Glutamatergic neuron (in vitro differentiated cells): Measurements from ENCODE around the gene ARL8B. TPM values are rescaled to one million over a fixed set of nuclear protein-coding genes. Genes with fewer than 3 reads are reported as not detected.

Experiments used
- DNase-seq: peaks from one replicate; pipeline ENCODE4 v3.0.0; 2022
- H3K27ac Mint-ChIP-seq: one replicate; pipeline ENCODE4 v1.8.0; 2020; ENCODE audit warnings: mild to moderate bottlenecking, mixed read lengths, inconsistent platforms; ENCODE audit not compliant: unreplicated experiment
- H3K27me3 Mint-ChIP-seq: one replicate; pipeline ENCODE4 v1.8.0; 2020; ENCODE audit warnings: mild to moderate bottlenecking, moderate library complexity, mixed read lengths, inconsistent platforms; ENCODE audit not compliant: unreplicated experiment
- H3K36me3 Mint-ChIP-seq: one replicate; pipeline ENCODE4 v1.8.0; 2020; ENCODE audit warnings: mild to moderate bottlenecking, mixed read lengths, inconsistent platforms; ENCODE audit not compliant: unreplicated experiment
- H3K4me1 Mint-ChIP-seq: one replicate; pipeline ENCODE4 v1.8.0; 2020; ENCODE audit warnings: mild to moderate bottlenecking, low read depth, mixed read lengths, inconsistent platforms; ENCODE audit not compliant: unreplicated experiment
- H3K4me3 Mint-ChIP-seq: one replicate; pipeline ENCODE4 v1.8.0; 2020; ENCODE audit warnings: mild to moderate bottlenecking, mixed read lengths, inconsistent platforms; ENCODE audit not compliant: unreplicated experiment
- H3K9me3 Mint-ChIP-seq: one replicate; pipeline ENCODE4 v1.8.0; 2020; ENCODE audit warnings: mild to moderate bottlenecking, moderate library complexity, mixed read lengths, inconsistent platforms; ENCODE audit not compliant: unreplicated experiment
- CTCF ChIP-seq: fragments of 200-600 bp; sonication (generic); IDR thresholded peaks from one replicate; pipeline ENCODE4 v1.5.0; 2021; ENCODE audit not compliant: partially characterized antibody, unreplicated experiment
- long read RNA-seq: library from polyadenylated mRNA; unstranded; transcript quantifications from one replicate; pipeline ENCODE4 v2.0.0, GENCODE V29; 2020; ENCODE audit not compliant: unreplicated experiment
- total RNA-seq: library from RNA; stranded (reverse); fragmentation: NEBNext Ultra II Directional; extraction: Animal tissue kit (Norgen Biotek cat#: 25700); gene quantifications from one replicate; pipeline ENCODE4 v1.2.1, GENCODE V29; 2021; ENCODE audit not compliant: unreplicated experiment

ARL8B gene
- 33.9 TPM for total RNA-seq
- long read RNA-seq, transcript ARL8B-201 (7 exons, 3,005 nt) = major isoform, 13 of 16 reads
- long read RNA-seq, partial matches to known transcripts = 0 of 16 reads
- long read RNA-seq, other reads (novel, unspliced or antisense) = 2 of 16 reads

GRCh38 chr3:5122030-5122740 is at the start of gene ARL8B:
Gene ARL8B (plus strand): TSS chr3:5122292. CDS start chr3:5122466, 174 bp downstream.
- Mint-ChIP-seq H3K27ac (peak within 1 kb of the TSS; percentile 84), H3K36me3 (no peaks in the 10 kb centered on the region), H3K4me3 (peak within 1 kb of the TSS; percentile 92), H3K4me1 (peaks cover 6% of the 10 kb centered on the region), H3K27me3 (peaks cover 2% of the 10 kb centered on the region), H3K9me3 (no peaks in the 10 kb centered on the region)
- peak; percentile 98 for TF ChIP-seq CTCF
- DNase-seq = peak; percentile 95

GRCh38 chr3:5073374-5074085 is 48.6 kb upstream of the ARL8B start:
- Mint-ChIP-seq H3K36me3 (no peaks in the 10 kb centered on the region), H3K9me3 (no peaks in the 10 kb centered on the region), H3K27ac (no peak overlapping the region), H3K4me1 (no peaks in the 10 kb centered on the region), H3K4me3 (no peak overlapping the region), H3K27me3 (peaks cover 5% of the 10 kb centered on the region)
- no peak for TF ChIP-seq CTCF
- DNase-seq = no peak

- H3K4me1 Mint-ChIP-seq = no peaks in the 10 kb centered on the region
- no peaks in the 10 kb centered on the region for H3K27me3 Mint-ChIP-seq
- no peak overlapping the region for H3K4me3 Mint-ChIP-seq
- no peak overlapping the region for H3K27ac Mint-ChIP-seq
- no peaks in the 10 kb centered on the region for H3K9me3 Mint-ChIP-seq
- no peak for DNase-seq
- H3K36me3 Mint-ChIP-seq = no peaks in the 10 kb centered on the region
- TF ChIP-seq CTCF = no peak
These were observed 43.9 kb upstream of the ARL8B start for GRCh38 chr3:5078151-5078550.

- DNase-seq = no peak
- Mint-ChIP-seq H3K36me3 (no peaks in the 10 kb centered on the region), H3K27me3 (no peaks in the 10 kb centered on the region), H3K4me1 (no peaks in the 10 kb centered on the region), H3K4me3 (no peak overlapping the region), H3K9me3 (no peaks in the 10 kb centered on the region), H3K27ac (no peak overlapping the region)
- TF ChIP-seq CTCF = no peak
These were observed 42.3 kb upstream of the ARL8B start for GRCh38 chr3:5079761-5080160.
